Hematopoietic multipotent progenitor cell treated with erythropoietin and hydrocortisone succinate and interleukin-3 and kit ligand, for 6 days (in vitro differentiated cells): ENCODE data around the gene OR52I2.

Experiments
- DNase-seq: peaks from one replicate; pipeline ENCODE4 v3.0.0-alpha.2; 2015

Gene OR52I2

DNA sequence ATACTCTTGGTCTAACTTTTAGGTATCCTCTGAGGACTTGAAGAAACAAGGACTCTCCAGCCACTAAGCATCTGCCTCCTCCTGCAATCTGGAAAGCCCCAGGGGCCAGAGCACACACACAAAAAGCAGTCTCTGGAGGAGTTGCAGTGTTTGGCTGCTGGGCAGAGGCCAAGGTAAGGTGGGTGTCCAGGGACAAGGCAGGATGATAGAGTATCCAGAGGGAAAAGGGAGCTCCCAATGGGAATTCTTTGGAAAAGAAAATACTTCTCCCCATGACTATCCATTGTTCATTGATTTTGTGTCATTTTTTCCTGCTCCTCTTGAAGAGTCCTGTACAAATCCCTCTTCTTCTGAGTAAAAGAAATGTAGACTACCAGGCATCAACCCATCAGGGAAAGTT is at the start of gene OR52I2:
Gene OR52I2 (plus strand): TSS at position 301 of the 400 bp plus-strand sequence.
- no peak for DNase-seq

GRCh38 chr11:4539603-4540219 is 41.8 kb upstream of the OR52I2 start:
- peak; percentile 72 for DNase-seq

DNA sequence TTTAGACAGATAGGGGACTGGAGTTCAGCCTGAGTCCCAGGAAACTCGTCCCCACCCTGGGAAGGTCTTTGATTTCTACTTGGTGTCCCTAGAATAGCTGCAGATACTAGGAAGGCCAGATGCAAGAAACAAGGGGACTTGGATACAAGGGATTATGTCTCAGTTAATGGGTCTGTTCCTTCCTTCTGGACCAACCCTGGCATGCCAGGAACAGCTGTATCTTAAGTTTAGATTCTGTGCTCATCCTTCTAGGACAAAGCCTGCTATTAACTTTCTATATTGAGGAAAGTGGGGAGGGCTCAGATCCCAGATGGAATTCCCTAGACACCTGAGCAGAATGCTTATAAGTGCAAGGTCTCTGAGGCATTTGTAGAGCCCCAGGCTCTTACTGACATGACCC is 40.5 kb upstream of the OR52I2 start:
- no peak for DNase-seq

DNA sequence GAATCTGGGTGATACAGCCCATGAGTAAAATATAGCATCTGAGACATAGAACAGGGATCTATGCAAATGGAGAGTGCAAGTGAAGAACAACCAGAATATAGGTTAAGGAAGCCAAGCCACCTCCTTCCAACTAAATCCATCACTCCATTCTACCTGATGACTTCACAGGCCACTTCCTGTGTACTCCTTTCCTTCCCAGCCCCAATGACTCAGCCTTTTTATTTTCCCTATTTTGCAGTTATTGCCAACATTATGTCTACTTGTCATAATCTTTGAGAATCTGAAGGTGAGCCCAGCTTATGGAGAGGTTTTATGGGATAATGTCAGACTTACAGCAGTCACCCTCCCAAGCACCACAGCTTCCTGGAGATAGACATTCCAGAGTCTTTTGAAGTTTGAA is 38.0 kb upstream of the OR52I2 start:
- DNase-seq = no peak

GRCh38 chr11:4544891-4545290 is 36.7 kb upstream of the OR52I2 start, which contains the start of gene OR52M1:
OR52M1 (plus strand) TSS chr11:4545191; CDS start chr11:4545191, 0 bp downstream.
- DNase-seq = no peak

DNA sequence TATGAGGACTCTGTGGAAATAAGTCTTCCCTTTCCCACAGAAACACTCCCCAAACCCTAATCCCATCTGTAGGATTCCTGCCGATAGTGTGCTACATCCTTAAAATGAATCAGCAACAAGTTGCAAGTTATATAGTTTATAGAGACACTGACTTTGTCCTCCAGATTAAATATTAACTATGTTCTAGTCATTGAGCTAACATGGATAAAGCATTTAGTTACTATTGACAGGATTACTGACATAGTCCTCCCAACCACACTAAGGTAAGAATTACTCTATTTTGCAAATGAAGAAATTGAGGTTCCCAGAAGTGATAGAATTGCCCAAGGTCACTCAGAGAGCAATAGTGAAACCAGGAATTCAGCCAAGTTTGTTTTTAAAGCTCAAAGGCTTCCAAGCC is 34.7 kb upstream of the OR52I2 start:
- no peak for DNase-seq

- no peak for DNase-seq
Observed at GRCh38 chr11:4547416-4547815, 34.1 kb upstream of the OR52I2 start.

- peak; percentile 34 for DNase-seq
Observed at GRCh38 chr11:4551346-4551979, 30.1 kb upstream of the OR52I2 start.

- DNase-seq = no peak
Observed at GRCh38 chr11:4559527-4560440, 21.8 kb upstream of the OR52I2 start.

- DNase-seq = no peak
Observed at GRCh38 chr11:4560467-4560866, 21.1 kb upstream of the OR52I2 start.

DNA sequence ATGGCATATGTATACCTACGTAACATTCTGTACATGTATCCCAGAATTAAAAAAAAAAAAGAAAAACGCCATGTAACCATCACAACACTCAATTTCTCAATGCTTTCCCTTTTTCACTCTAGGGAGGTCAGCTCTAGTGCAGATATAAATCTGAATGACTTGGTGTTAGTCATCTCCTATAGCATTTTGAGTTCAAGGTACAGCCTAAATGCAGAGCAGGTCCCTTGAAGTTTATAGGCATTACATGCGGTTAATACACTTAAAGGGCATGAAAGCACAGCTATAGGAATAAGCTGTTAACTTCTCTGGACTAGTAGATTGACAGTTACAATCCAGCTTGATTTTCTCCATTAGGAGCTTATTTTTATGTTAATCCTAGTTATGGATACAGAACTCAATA is 16.2 kb upstream of the OR52I2 start:
- DNase-seq = no peak

DNA sequence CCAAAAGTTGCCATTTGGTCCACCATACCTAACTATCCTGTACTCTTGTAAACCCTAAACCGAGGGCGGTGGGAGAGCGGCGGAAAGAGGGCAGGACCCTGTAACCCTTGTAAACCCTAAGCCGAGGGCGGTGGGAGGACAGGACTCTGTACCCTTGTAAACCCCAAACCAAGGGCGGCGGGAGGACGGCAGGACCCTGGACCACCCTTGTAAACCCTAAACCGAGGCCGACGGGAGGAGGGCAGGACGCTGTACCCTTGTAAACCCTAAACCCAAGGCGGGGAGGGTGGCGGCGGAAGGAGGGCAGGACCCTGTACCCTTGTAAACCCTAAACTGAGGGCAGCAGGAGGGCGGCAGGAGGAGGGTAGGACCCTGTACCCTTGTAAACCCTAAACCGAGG is 12.5 kb upstream of the OR52I2 start:
- DNase-seq = no peak

GRCh38 chr11:4576880-4577279 is 4.7 kb upstream of the OR52I2 start:
- DNase-seq = no peak

GRCh38 chr11:4577761-4578160 is 3.8 kb upstream of the OR52I2 start:
- DNase-seq = no peak

GRCh38 chr11:4578624-4579023 is 2.9 kb upstream of the OR52I2 start:
- DNase-seq = no peak

- DNase-seq = no peak
Observed at GRCh38 chr11:4580124-4580523, 1.4 kb upstream of the OR52I2 start.

DNA sequence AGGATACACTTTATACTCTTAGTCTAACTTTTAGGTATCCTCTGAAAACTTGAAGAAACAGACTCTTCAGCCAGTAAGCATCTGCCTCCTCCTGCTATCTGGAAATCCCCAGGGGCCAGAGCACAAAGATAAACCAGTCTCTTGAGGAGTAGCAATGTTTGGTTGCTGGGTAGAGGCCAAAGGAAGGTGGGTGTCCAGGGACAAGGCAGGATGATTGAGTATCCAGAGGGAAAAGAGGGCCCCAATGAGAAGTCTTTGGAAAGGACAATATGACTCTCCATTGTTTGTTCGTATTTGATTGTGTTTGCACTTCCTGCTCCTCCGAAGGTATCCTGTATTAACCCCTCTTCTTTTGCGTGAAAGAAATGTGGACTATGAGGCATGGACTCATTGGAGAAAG is 7.5 kb downstream of the OR52I2 start:
- no peak for DNase-seq

DNA sequence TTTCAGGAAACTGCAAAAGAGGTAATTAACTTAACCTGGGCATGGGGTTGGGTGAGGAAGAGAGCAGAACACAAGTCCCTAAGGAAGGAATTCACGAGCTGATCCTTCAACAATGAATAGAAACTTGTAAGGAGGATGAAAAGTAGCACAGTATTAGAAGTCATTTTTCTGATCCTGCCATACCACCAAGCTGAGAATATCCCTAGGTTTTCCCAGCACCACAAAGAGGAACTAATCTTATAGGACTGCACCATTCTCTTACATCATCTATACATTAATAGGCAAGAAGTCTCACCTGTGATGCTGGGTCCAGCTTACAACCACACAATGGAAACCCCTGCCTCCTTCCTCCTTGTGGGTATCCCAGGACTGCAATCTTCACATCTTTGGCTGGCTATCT is 12.2 kb downstream of the OR52I2 start, which contains the start of gene OR52I1:
Gene OR52I1 (plus strand): TSS at position 301 of the 400 bp plus-strand sequence. CDS start 0 bp downstream, at position 301.
- DNase-seq = no peak

GRCh38 chr11:4605057-4605456 is 23.5 kb downstream of the OR52I2 start:
- no peak for DNase-seq

DNA sequence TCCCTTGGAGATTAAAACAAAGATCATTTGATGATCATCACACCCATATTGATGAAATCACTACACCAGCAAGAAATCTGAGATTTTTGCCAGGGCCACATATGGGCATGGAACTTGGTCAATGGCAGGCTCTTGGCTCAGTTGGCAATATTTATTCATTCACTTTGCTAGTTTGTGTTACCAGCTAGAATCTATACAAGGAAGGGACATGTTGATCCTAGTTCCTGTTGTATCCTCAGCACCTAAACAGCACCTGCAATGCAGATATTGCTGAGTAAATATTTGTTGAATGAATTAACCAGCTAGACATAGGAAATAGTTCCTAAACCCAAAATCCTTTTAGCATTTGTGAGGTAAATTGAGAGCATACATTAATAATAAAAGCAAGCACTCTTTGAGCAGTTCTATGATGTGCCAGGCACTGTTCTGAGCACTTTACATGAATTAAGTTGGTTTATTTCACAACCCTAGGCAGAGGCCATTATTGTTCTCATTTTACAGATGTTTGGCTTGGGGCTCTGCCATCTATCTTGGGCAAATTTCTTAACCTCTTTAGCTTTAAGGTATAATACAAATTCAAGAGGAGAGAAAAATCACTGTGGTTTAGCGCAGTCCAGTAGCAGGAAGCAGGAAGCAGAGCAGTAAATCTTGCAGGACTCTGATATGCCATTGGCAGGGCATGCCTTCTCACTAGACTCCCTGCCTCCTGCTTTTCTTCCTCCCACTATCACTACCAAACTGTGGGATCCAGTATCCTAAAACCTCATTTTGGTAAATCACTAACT is 24.9 kb downstream of the OR52I2 start:
- DNase-seq = peak; percentile 27

GRCh38 chr11:4607096-4607495 is 25.6 kb downstream of the OR52I2 start:
- DNase-seq = peak; percentile 20

GRCh38 chr11:4607781-4608666 is 26.5 kb downstream of the OR52I2 start, which contains the start of gene TRIM68:
TRIM68 (minus strand) TSS chr11:4608231; CDS start chr11:4605504, 2,727 bp downstream.
- peak; percentile 97 for DNase-seq
